HG03469 (cell line): ENCODE data around the gene PAX2.

Source experiments
- ATAC-seq: cut with Tn5 transposase; IDR thresholded peaks from one replicate; pipeline ENCODE4 v1.9.1; 2021; ENCODE audit warnings: mild to moderate bottlenecking, moderate library complexity, moderate number of reproducible peaks; ENCODE audit not compliant: unreplicated experiment

The PAX2 gene

GRCh38 chr10:100723770-100724530 lies 21.4 kb upstream of the PAX2 start:
- no peak for ATAC-seq

- no peak for ATAC-seq
Observed at GRCh38 chr10:100724531-100725027, 20.8 kb upstream of the PAX2 start.

GRCh38 chr10:100725071-100725471 lies 20.3 kb upstream of the PAX2 start:
- no peak for ATAC-seq

GRCh38 chr10:100725869-100726426 lies 19.4 kb upstream of the PAX2 start:
- no peak for ATAC-seq

- no peak for ATAC-seq
Observed at GRCh38 chr10:100727808-100728207, 17.6 kb upstream of the PAX2 start.

GRCh38 chr10:100728928-100729861 lies 16.2 kb upstream of the PAX2 start:
- no peak for ATAC-seq

- no peak for ATAC-seq
Observed at GRCh38 chr10:100729862-100730724, 15.3 kb upstream of the PAX2 start.

GRCh38 chr10:100730725-100731406 lies 14.5 kb upstream of the PAX2 start:
- no peak for ATAC-seq

- no peak for ATAC-seq
Observed at GRCh38 chr10:100731407-100732240, 13.8 kb upstream of the PAX2 start.

- ATAC-seq, result no peak
Observed at GRCh38 chr10:100732241-100732596, 13.2 kb upstream of the PAX2 start.

- no peak for ATAC-seq
Observed at GRCh38 chr10:100733329-100733728, 12.1 kb upstream of the PAX2 start.

- no peak for ATAC-seq
Observed at GRCh38 chr10:100734295-100735086, 10.9 kb upstream of the PAX2 start.

GRCh38 chr10:100735087-100735336 lies 10.4 kb upstream of the PAX2 start:
- ATAC-seq, result no peak

GRCh38 chr10:100735337-100736143 lies 9.8 kb upstream of the PAX2 start:
- no peak for ATAC-seq

GRCh38 chr10:100736144-100736808 lies 9.1 kb upstream of the PAX2 start:
- ATAC-seq, result no peak

GRCh38 chr10:100736809-100737354 lies 8.5 kb upstream of the PAX2 start:
- ATAC-seq, result no peak
